NCI-H510A (cell line): ENCODE measurements around the gene CLEC4G.
"Not testable (repeated sequence)": the region's sequence is repeated elsewhere in the genome, so short reads cannot be mapped to it uniquely, and the experiment has no call there.

Source experiments
- DNase-seq: peaks from one replicate; lab custom pipeline; 2025; lab: John Stamatoyannopoulos, UW

CLEC4G gene

GRCh38 chr19:7732045-7732444 is at the start of gene CLEC4G:
Gene CLEC4G, minus strand, starts transcription at chr19:7732110. Its CDS starts 8 bp downstream, at chr19:7732102.
- DNase-seq: no peak

GRCh38 chr19:7781157-7781556 is 49.2 kb upstream of the CLEC4G start:
- DNase-seq: no peak

- no peak for DNase-seq
These were observed 47.9 kb upstream of the CLEC4G start for GRCh38 chr19:7779631-7780486.

- DNase-seq: no peak
These were observed 46.2 kb upstream of the CLEC4G start for GRCh38 chr19:7778081-7778480.

GRCh38 chr19:7775761-7776160 is 43.9 kb upstream of the CLEC4G start:
- no peak for DNase-seq

GRCh38 chr19:7773841-7774240 is 41.9 kb upstream of the CLEC4G start:
- no peak for DNase-seq

- DNase-seq: no peak
These were observed 40.9 kb upstream of the CLEC4G start for GRCh38 chr19:7772752-7773291.

- no peak for DNase-seq
These were observed 39.2 kb upstream of the CLEC4G start for GRCh38 chr19:7771072-7771471.

GRCh38 chr19:7769171-7769570 is 37.3 kb upstream of the CLEC4G start:
- DNase-seq: no peak

- DNase-seq: no peak
These were observed 35.6 kb upstream of the CLEC4G start for GRCh38 chr19:7767487-7767886.

- no peak for DNase-seq
These were observed 34.6 kb upstream of the CLEC4G start for GRCh38 chr19:7766535-7766934.

GRCh38 chr19:7765043-7765442 is 33.1 kb upstream of the CLEC4G start:
- not testable (repeated sequence) for DNase-seq

GRCh38 chr19:7764157-7764556 is 32.2 kb upstream of the CLEC4G start:
- DNase-seq: not testable (repeated sequence)

GRCh38 chr19:7763696-7764095 is 31.8 kb upstream of the CLEC4G start:
- DNase-seq: no peak

GRCh38 chr19:7762719-7763293 is 30.9 kb upstream of the CLEC4G start, which contains the start of gene CLEC4M:
Gene CLEC4M, plus strand, starts transcription at chr19:7763243. Its CDS starts 24 bp downstream, at chr19:7763267.
- no peak for DNase-seq

GRCh38 chr19:7759156-7759555 is 27.2 kb upstream of the CLEC4G start:
- no peak for DNase-seq

GRCh38 chr19:7757358-7757757 is 25.4 kb upstream of the CLEC4G start:
- no peak for DNase-seq

- DNase-seq: no peak
These were observed 24.3 kb upstream of the CLEC4G start for GRCh38 chr19:7756258-7756657.

GRCh38 chr19:7751157-7751783 is 19.4 kb upstream of the CLEC4G start:
- no peak for DNase-seq

GRCh38 chr19:7748756-7749155 is 16.8 kb upstream of the CLEC4G start:
- DNase-seq: no peak

GRCh38 chr19:7748171-7748570 is 16.3 kb upstream of the CLEC4G start:
- DNase-seq: no peak
